HG02763 (cell line): Measurements from ENCODE around the gene SMAD2.
"Not testable (repeated sequence)": the region's sequence is repeated elsewhere in the genome, so short reads cannot be mapped to it uniquely, and the experiment has no call there.

Experiments used
- ATAC-seq: cut with Tn5 transposase; IDR thresholded peaks from one replicate; pipeline ENCODE4 v1.9.1; 2021; ENCODE audit warnings: mild to moderate bottlenecking, moderate library complexity; ENCODE audit not compliant: unreplicated experiment

SMAD2 gene

DNA sequence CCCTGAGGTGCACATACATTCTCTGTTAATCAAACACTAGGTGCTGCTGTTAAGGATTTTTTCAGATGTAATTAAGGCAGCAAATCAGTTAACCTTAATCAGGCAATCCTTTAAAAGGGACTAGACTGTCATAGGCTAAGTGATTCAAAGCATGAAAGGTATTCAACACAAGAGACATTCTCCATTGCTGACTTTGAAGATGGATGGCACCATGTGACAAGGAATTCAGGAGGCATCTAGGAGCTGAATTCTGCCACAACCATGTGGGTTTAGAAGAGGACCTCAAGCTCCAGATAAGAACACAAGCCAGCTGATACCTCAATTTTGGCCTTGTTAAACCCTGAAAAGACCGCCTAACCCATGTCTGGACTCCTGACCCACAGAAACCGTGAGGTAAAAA, 84.0 kb downstream of the SMAD2 start:
- no peak for ATAC-seq

GRCh38 chr18:47844828-47845498, 85.5 kb downstream of the SMAD2 start:
- no peak for ATAC-seq

- no peak for ATAC-seq
Measured at GRCh38 chr18:47842836-47843235, 87.6 kb downstream of the SMAD2 start.

GRCh38 chr18:47838396-47838795, 92.1 kb downstream of the SMAD2 start:
- no peak for ATAC-seq

- ATAC-seq: no peak
Measured at GRCh38 chr18:47832348-47832747, 98.1 kb downstream of the SMAD2 start.

- no peak for ATAC-seq
Measured at GRCh38 chr18:47831351-47831750, 99.1 kb downstream of the SMAD2 start.

DNA sequence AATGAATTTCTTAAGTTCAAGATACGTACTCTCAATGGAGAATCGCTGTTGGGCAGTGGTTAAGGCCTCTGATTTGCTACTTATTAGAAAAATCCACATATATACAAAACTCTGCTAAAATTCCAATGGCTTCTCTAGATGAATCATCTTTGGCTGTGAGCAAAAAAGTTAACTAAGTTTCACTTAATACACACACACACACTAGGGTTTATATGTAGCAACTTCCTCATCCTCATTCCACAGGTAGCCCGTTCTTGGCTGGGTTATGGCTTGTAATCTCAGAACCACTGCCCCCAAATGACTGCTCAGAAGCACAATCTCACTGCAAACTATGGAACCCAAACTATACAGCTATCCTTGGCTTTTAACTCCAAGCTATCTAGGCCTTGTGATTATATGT, 99.7 kb downstream of the SMAD2 start:
- no peak for ATAC-seq

- ATAC-seq: no peak
Measured at GRCh38 chr18:47829831-47830230, 100.6 kb downstream of the SMAD2 start.

DNA sequence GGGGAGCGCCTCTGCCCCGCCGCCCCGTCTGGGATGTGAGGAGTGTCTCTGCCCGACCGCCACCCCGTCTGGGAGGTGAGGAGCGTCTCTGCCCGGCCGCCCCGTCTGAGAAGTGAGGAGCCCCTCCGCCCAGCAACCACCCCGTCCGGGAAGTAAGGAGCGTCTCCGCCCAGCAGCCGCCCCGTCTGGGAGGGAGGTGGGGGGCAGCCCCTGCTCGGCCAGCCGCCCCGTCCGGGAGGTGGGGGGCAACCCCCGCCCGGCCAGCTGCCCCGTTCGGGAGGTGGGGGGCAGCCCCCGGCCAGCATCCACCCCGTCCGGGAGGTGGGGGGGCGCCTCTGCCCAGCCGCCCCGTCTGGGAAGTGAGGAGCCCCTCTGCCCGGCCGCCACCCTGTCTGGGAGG, 102.4 kb downstream of the SMAD2 start:
- ATAC-seq: not testable (repeated sequence)

- ATAC-seq: no peak
Measured at GRCh38 chr18:47826157-47827074, 104.0 kb downstream of the SMAD2 start.

DNA sequence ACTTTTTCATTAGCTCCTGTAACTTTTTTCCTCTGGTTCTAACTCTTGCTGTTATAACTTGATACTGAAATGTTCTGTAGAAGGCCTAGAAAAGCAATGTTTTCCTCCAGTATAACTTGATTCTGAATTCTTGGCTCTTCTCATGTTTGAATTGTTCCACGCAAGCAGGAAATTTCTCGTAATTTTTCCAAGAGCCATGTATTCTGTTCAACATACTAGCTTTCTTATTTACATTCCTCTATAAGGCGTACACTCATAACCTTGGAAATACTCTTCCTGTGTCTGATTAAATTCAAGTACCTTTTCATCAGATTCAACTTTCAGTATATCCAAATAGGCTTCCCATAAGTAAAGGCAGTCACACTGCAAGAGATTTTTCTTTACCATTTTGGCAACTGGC, 109.1 kb downstream of the SMAD2 start:
- no peak for ATAC-seq

GRCh38 chr18:47817795-47818077, 112.7 kb downstream of the SMAD2 start:
- no peak for ATAC-seq

GRCh38 chr18:47817017-47817794, 113.3 kb downstream of the SMAD2 start:
- ATAC-seq: no peak

GRCh38 chr18:47815486-47816270, 114.8 kb downstream of the SMAD2 start:
- no peak for ATAC-seq

DNA sequence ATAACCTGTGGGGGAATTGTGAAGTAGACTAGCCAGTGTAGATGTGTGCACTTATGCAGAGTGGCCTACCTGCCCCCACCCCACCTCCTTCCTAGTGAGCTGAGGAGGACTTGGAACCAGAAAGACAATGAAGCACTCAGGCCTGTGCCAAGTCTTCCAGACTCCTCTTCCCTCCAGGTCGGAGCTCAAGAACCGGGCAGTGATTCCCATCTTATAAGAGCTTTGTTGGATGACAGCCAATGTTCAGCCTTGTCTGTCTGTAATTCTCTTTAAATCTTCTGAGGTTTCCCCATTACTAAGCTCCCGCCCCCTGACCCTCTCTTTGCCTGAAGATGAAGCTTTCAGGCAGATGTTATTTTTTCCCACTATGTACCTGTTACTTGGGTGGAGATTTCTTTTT, 121.0 kb downstream of the SMAD2 start:
- no peak for ATAC-seq

- no peak for ATAC-seq
Measured at GRCh38 chr18:47802802-47803201, 127.7 kb downstream of the SMAD2 start.

DNA sequence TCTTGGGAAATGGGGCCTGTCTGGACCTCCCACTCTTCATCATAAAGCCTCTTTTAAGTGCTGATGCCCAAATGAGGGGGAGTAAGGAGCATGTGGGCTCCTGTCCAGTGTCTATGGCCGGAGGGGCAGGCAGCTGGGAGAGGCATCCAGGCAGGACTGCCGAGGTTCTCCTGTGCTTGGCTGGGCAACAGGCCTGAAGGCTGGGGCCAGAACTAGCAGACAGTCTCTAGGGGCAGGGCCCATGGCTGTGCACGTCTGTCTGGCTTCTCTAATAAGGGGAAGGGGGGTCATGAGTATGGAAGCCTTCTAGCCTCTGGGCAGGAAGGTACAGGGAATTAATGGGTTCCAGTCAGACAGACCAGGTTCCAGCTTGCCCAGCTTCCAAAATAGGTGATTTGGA, 128.6 kb downstream of the SMAD2 start:
- no peak for ATAC-seq

GRCh38 chr18:47800756-47801155, 129.7 kb downstream of the SMAD2 start:
- no peak for ATAC-seq

- ATAC-seq: no peak
Measured at GRCh38 chr18:47800248-47800647, 130.2 kb downstream of the SMAD2 start.

GRCh38 chr18:47799376-47799775, 131.1 kb downstream of the SMAD2 start:
- ATAC-seq: no peak

GRCh38 chr18:47798366-47798765, 132.1 kb downstream of the SMAD2 start:
- ATAC-seq: no peak
